Adrenal gland (tissue), 5 donors: ENCODE measurements around the gene CCDC180.

Experiments
- CTCF ChIP-seq, 6 experiments: fragments of 450-650 bp in 4 of 6; fragments of 200-600 bp in 2 of 6; sonication (generic) in 1 of 6; IDR thresholded peaks; 1 replicate in 5 of 6; 2 replicates in 1 of 6; pipeline versions ENCODE4 v1.5.1 to v1.8.0; 2016 to 2021; ENCODE audit warnings: antibody characterized with exemption in 6 of 6, mild to moderate bottlenecking in 2 of 6, moderate library complexity in 1 of 6
- POLR2A ChIP-seq, 2 donors: fragments of 450-650 bp; IDR thresholded peaks; one replicate each; pipeline ENCODE4 v1.6.1; 2017; ENCODE audit warnings: antibody characterized with exemption in 2 of 2, mild to moderate bottlenecking in 2 of 2, moderate library complexity in 1 of 2
- donor health status: DM: no; HTN: no; CAD: no.

GRCh38 chr9:97310023-97310422 is 2.6 kb downstream of the CCDC180 start:
- TF ChIP-seq CTCF (IDR thresholded peaks at IDR 0.05) (no peak), POLR2A (IDR thresholded peaks at IDR 0.05) (no peak)
